Epithelial cell of esophagus (primary cell): ENCODE measurements around the gene GRB10.

Experiments
- DNase-seq: peaks from one replicate; pipeline ENCODE4 v3.0.0; 2010; ENCODE audit warnings: low read depth
- H3K4me3 ChIP-seq: 2 replicates; pipeline ENCODE4 v1.5.1; 2011; ENCODE audit warnings: mild to moderate bottlenecking, low read length, control low read depth
- CTCF ChIP-seq: IDR thresholded peaks from 2 replicates; pipeline ENCODE4 v1.5.1; 2011; ENCODE audit warnings: low read depth, mild to moderate bottlenecking, low read length, control low read depth, inconsistent platforms; ENCODE audit not compliant: insufficient read depth; ENCODE audit errors: missing control alignments

Gene GRB10

GRCh38 chr7:50729962-50730361 lies 52.7 kb downstream of the GRB10 start:
- no peak overlapping the region for H3K4me3 ChIP-seq
- no peak for TF ChIP-seq CTCF
- DNase-seq, result no peak

- TF ChIP-seq CTCF, result no peak
- no peak for DNase-seq
- no peak overlapping the region for H3K4me3 ChIP-seq
These were observed 54.5 kb downstream of the GRB10 start for GRCh38 chr7:50728184-50728583.

- no peak for TF ChIP-seq CTCF
- no peak overlapping the region for H3K4me3 ChIP-seq
- no peak for DNase-seq
These were observed 55.0 kb downstream of the GRB10 start for GRCh38 chr7:50727711-50728110.

GRCh38 chr7:50727072-50727471 lies 55.6 kb downstream of the GRB10 start:
- DNase-seq, result peak; percentile 29
- no peak for TF ChIP-seq CTCF
- H3K4me3 ChIP-seq, result no peak overlapping the region

GRCh38 chr7:50725774-50726173 lies 56.9 kb downstream of the GRB10 start:
- no peak overlapping the region for H3K4me3 ChIP-seq
- TF ChIP-seq CTCF, result no peak
- DNase-seq, result no peak

GRCh38 chr7:50724526-50725520 lies 57.9 kb downstream of the GRB10 start:
- no peak overlapping the region for H3K4me3 ChIP-seq
- TF ChIP-seq CTCF, result no peak
- no peak for DNase-seq
